ENCODE data around the gene HMGN1. TPM values are rescaled to one million over a fixed set of nuclear protein-coding genes. Genes with fewer than 3 reads are reported as not detected.

Gene HMGN1
- total RNA-seq, 2 donors from 2014 or later: 97.2 to 153 TPM

GRCh38 chr21:39339231-39339630, 9.7 kb downstream of the HMGN1 start:
- Histone ChIP-seq H3K4me1 (no peaks in the 10 kb centered on the region), H3K9me3 (no peaks in the 10 kb centered on the region), H3K27ac (no peak overlapping the region), H3K36me3 (replicated peaks in 1 of 2; ENCODE audit: insufficient read depth in 1 of 2, low read depth in 2 of 2) (peaks cover 0 to 10% of the 10 kb centered on the region in 2 donors), H3K4me3 (no peak overlapping the region), H3K27me3 (no peaks in the 10 kb centered on the region)
- TF ChIP-seq POLR2A (IDR thresholded peaks at IDR 0.05): no peak
- TF ChIP-seq, protein P1, sequence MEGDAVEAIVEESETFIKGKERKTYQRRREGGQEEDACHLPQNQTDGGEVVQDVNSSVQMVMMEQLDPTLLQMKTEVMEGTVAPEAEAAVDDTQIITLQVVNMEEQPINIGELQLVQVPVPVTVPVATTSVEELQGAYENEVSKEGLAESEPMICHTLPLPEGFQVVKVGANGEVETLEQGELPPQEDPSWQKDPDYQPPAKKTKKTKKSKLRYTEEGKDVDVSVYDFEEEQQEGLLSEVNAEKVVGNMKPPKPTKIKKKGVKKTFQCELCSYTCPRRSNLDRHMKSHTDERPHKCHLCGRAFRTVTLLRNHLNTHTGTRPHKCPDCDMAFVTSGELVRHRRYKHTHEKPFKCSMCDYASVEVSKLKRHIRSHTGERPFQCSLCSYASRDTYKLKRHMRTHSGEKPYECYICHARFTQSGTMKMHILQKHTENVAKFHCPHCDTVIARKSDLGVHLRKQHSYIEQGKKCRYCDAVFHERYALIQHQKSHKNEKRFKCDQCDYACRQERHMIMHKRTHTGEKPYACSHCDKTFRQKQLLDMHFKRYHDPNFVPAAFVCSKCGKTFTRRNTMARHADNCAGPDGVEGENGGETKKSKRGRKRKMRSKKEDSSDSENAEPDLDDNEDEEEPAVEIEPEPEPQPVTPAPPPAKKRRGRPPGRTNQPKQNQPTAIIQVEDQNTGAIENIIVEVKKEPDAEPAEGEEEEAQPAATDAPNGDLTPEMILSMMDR (IDR thresholded peaks at IDR 0.05): no peak
- 83 to 87% methylated on average over 2 of the region's 2 CpGs for WGBS, 2 donors
- no peak for ATAC-seq
- intact Hi-C loops (cut with DNase I): no loop called here
- no peak for DNase-seq

- H3K27ac ChIP-seq: no peak overlapping the region
- no peaks in the 10 kb centered on the region for H3K27me3 ChIP-seq
- peaks cover 0 to 1% of the 10 kb centered on the region in 2 donors for H3K36me3 ChIP-seq (replicated peaks in 1 of 2; ENCODE audit: insufficient read depth in 1 of 2, low read depth in 2 of 2)
- H3K4me3 ChIP-seq: no peak overlapping the region
- DNase-seq (no peak), ATAC-seq (no peak)
- no peaks in the 10 kb centered on the region for H3K4me1 ChIP-seq
- TF ChIP-seq, protein P1 (IDR thresholded peaks at IDR 0.05): peak in 1 of 7 experiments; percentile 13
- no peak for TF ChIP-seq POLR2A (IDR thresholded peaks at IDR 0.05)
- H3K9me3 ChIP-seq: no peaks in the 10 kb centered on the region
- intact Hi-C loops (cut with DNase I): no loop called here
- WGBS, 2 donors: 72 to 87% methylated on average over 13 of the region's 13 CpGs
Observed at GRCh38 chr21:39336457-39337008, 12.4 kb downstream of the HMGN1 start.

DNA sequence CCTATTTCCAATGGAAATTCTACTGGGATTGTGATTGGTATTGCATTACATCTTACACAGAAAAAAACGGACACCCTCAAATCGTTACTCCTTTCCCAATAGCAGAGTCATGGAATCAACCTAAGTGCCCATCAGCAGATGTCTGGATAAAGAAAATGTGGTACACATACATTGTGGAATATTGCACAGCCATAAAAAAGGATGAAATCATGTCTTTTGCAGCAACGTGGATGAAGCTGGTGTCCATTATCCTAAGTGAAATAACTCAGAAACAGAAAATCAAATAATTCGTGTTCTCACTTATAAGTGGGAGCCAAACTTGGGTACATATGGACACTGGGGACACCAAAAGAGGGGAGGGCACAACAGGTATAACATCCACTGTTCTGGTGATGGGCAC, 14.3 kb downstream of the HMGN1 start:
- TF ChIP-seq, protein P1 (IDR thresholded peaks at IDR 0.05): no peak
- no peak for TF ChIP-seq POLR2A (IDR thresholded peaks at IDR 0.05)
- intact Hi-C loops (cut with DNase I): no loop called here
- Histone ChIP-seq H3K27ac (no peak overlapping the region), H3K27me3 (no peaks in the 10 kb centered on the region), H3K9me3 (no peaks in the 10 kb centered on the region), H3K4me3 (no peak overlapping the region), H3K4me1 (no peaks in the 10 kb centered on the region), H3K36me3 (replicated peaks in 1 of 2; ENCODE audit: insufficient read depth in 1 of 2, low read depth in 2 of 2) (no peaks in the 10 kb centered on the region)
- ATAC-seq: no peak
- WGBS, 2 donors: 80 to 89% methylated on average over 4 of the region's 4 CpGs
- DNase-seq: no peak

DNA sequence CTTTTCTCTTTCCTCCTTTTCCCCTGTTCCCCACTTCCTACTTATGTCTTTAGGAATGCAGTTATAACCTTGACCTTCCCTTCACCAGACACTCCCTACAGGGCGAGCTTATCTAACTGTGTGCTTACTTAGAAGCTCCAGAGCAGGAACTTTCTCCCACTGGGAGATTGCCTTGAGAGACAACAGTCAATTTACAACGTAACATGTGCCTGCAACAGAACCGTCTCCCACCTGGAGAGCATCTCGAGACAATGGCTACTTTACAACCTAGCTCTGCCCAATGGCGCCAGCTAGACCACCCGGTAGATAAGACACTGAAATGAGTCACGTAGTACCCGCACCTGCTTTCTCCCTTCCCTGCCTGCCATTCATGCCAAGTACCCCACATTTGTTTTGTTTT, 16.7 kb downstream of the HMGN1 start:
- intact Hi-C loops (cut with DNase I): no loop called here
- Histone ChIP-seq H3K4me1 (no peaks in the 10 kb centered on the region), H3K27ac (no peak overlapping the region), H3K4me3 (no peak overlapping the region), H3K27me3 (no peaks in the 10 kb centered on the region), H3K36me3 (replicated peaks in 1 of 2; ENCODE audit: insufficient read depth in 1 of 2, low read depth in 2 of 2) (no peaks in the 10 kb centered on the region), H3K9me3 (no peaks in the 10 kb centered on the region)
- ATAC-seq: no peak
- no peak for DNase-seq
- 66% methylated on average over 8 of the region's 8 CpGs for WGBS, 2 donors
- no peak for TF ChIP-seq POLR2A (IDR thresholded peaks at IDR 0.05)
- TF ChIP-seq, protein P1 (IDR thresholded peaks at IDR 0.05): no peak

GRCh38 chr21:39330001-39330400, 18.9 kb downstream of the HMGN1 start:
- intact Hi-C loops (cut with DNase I): no loop called here
- Histone ChIP-seq H3K4me1 (no peaks in the 10 kb centered on the region), H3K27ac (no peak overlapping the region), H3K4me3 (no peak overlapping the region), H3K27me3 (no peaks in the 10 kb centered on the region), H3K9me3 (no peaks in the 10 kb centered on the region), H3K36me3 (replicated peaks in 1 of 2; ENCODE audit: insufficient read depth in 1 of 2, low read depth in 2 of 2) (no peaks in the 10 kb centered on the region)
- no peak for TF ChIP-seq POLR2A (IDR thresholded peaks at IDR 0.05)
- ATAC-seq (no peak), DNase-seq (no peak)
- WGBS, 2 donors: 84 to 90% methylated on average over 6 of the region's 6 CpGs

All from body of pancreas (tissue), 4 donors.